ENCODE data around the gene CLCN4.

Gene CLCN4

DNA sequence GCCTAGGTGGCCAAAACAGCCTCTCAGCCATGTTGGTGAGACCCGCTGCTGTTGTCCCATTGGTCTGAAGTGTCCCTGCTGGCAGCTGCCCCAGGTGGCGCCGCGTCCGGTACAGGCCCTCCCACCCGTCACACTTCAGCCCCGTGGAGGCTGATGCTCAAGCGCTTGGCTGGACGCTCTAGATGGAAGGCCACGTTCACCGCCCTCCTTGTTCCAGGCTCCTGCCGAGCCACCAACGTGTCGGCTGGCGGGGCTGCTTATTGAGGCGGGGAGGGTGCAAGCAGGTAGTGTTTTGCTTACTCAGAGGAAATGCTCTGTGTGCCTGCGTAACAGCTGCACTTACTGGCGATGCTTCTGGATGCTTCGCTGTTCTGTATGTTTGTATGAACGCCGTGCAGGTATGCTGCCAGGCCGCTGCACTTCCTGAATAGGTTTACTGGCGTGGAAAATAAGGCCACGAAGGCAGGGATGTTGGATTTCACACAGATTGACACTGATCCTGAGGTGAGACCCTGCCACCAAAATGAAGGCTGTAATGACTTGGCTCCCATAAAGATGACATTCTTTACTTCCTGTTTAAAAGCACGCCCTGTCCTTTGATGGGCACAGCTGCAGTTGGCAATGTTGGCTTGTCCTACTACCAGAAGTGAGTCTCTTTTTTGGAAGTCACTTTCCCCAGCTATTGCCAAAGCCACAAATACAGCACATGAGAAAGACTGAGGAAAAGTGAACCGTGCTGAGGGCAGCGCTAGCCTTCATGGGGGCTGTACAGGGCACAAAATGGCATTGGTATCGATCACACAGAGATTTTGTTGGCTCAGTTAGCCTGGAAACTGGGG lies 21.0 kb upstream of the CLCN4 start:
- Histone ChIP-seq H3K36me3 (peaks cover 60% of the 10 kb centered on the region), H3K27ac (no peak overlapping the region), H3K4me3 (ENCODE audit: low read depth in 1 of 2, low read length in 1 of 2) (no peak overlapping the region), H3K9me3 (no peaks in the 10 kb centered on the region), H3K27me3 (no peaks in the 10 kb centered on the region), H3K4me1 (ENCODE audit: control insufficient read depth in 1 of 2, insufficient read depth in 1 of 2, low read depth in 1 of 2, low read length in 1 of 2) (no peaks in the 10 kb centered on the region)
- TF ChIP-seq, protein P1, sequence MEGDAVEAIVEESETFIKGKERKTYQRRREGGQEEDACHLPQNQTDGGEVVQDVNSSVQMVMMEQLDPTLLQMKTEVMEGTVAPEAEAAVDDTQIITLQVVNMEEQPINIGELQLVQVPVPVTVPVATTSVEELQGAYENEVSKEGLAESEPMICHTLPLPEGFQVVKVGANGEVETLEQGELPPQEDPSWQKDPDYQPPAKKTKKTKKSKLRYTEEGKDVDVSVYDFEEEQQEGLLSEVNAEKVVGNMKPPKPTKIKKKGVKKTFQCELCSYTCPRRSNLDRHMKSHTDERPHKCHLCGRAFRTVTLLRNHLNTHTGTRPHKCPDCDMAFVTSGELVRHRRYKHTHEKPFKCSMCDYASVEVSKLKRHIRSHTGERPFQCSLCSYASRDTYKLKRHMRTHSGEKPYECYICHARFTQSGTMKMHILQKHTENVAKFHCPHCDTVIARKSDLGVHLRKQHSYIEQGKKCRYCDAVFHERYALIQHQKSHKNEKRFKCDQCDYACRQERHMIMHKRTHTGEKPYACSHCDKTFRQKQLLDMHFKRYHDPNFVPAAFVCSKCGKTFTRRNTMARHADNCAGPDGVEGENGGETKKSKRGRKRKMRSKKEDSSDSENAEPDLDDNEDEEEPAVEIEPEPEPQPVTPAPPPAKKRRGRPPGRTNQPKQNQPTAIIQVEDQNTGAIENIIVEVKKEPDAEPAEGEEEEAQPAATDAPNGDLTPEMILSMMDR (IDR thresholded peaks at IDR 0.05): no peak

DNA sequence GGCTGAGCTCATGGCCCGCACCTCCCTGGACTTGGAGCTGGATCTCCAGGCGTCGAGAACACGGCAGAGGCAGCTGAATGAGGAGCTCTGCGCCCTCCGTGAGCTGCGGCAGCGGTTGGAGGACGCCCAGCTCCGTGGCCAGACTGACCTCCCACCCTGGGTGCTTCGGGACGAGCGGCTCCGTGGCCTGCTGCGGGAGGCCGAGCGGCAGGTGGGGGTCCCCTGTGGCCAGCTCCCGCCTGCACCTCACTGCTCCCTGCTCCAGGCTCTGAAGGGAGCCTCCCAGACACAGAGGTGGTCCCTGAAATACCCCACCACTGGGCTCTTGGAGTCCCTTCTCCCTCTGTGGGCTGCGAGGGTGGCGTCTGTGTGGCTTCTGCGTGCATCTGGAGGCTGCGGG lies 18.0 kb upstream of the CLCN4 start:
- H3K36me3 ChIP-seq: peaks cover 78% of the 10 kb centered on the region

DNA sequence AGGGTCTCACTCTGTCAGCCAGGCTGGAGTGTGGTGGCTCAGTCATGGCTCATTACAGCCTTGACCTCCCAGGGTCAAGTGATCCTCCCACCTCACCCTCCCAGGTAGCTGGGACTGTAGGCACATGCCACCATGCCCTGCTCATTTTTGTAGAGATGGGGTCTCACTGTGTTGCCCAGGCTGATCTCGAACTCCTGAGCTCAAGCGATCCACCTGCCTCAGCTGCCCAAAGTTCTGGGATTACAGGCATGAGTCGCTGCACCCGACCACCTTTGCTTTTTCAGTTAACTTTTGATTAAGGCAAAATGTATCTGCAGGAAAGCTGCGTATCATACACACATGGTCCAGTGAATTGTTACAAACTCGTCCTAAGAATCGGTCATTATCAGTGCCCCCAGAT lies 16.5 kb upstream of the CLCN4 start:
- peaks cover 65% of the 10 kb centered on the region for H3K36me3 ChIP-seq
- H3K27ac ChIP-seq: no peak overlapping the region
- TF ChIP-seq, protein P1 (IDR thresholded peaks at IDR 0.05): no peak
- no peaks in the 10 kb centered on the region for H3K4me1 ChIP-seq (ENCODE audit: control insufficient read depth in 1 of 2, insufficient read depth in 1 of 2, low read depth in 1 of 2, low read length in 1 of 2)
- H3K27me3 ChIP-seq: no peaks in the 10 kb centered on the region
- no peaks in the 10 kb centered on the region for H3K9me3 ChIP-seq
- no peak overlapping the region for H3K4me3 ChIP-seq (ENCODE audit: low read depth in 1 of 2, low read length in 1 of 2)

More for the DNA sequence above, 18.0 kb upstream of the CLCN4 start:
- TF ChIP-seq, protein P1 (IDR thresholded peaks at IDR 0.05): no peak
- no peaks in the 10 kb centered on the region for H3K4me1 ChIP-seq (ENCODE audit: control insufficient read depth in 1 of 2, insufficient read depth in 1 of 2, low read depth in 1 of 2, low read length in 1 of 2)
- H3K9me3 ChIP-seq: no peaks in the 10 kb centered on the region
- H3K27ac ChIP-seq: no peak overlapping the region
- H3K27me3 ChIP-seq: no peaks in the 10 kb centered on the region
- H3K4me3 ChIP-seq (ENCODE audit: low read depth in 1 of 2, low read length in 1 of 2): no peak overlapping the region

DNA sequence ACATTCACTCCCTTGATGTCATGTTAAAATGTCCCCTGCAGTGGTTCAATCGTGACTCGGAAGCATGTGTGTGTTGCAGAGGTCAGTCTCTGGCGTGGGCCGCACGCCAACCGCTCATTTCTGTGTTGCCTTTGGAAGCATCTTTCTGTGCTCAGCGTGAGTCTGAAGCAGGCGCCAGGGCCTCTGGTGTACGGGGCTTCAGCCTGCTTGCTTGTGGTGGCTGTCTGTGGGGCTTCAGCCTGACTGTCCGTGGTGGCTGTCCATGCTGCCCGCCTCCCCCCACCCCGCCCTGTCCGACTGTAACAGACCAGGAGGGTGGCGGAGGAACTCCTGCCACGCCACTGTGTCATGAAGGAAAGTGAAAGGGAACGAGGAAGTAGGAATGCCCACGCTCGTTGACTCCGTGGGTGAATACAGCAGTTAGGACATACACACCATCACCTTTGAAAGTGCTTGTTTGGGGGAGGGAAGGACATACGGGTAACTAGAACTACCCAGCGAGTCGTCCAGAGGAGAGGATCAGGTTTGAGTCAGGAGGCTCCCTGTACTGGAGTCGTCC lies 14.7 kb upstream of the CLCN4 start:
- no peaks in the 10 kb centered on the region for H3K9me3 ChIP-seq

DNA sequence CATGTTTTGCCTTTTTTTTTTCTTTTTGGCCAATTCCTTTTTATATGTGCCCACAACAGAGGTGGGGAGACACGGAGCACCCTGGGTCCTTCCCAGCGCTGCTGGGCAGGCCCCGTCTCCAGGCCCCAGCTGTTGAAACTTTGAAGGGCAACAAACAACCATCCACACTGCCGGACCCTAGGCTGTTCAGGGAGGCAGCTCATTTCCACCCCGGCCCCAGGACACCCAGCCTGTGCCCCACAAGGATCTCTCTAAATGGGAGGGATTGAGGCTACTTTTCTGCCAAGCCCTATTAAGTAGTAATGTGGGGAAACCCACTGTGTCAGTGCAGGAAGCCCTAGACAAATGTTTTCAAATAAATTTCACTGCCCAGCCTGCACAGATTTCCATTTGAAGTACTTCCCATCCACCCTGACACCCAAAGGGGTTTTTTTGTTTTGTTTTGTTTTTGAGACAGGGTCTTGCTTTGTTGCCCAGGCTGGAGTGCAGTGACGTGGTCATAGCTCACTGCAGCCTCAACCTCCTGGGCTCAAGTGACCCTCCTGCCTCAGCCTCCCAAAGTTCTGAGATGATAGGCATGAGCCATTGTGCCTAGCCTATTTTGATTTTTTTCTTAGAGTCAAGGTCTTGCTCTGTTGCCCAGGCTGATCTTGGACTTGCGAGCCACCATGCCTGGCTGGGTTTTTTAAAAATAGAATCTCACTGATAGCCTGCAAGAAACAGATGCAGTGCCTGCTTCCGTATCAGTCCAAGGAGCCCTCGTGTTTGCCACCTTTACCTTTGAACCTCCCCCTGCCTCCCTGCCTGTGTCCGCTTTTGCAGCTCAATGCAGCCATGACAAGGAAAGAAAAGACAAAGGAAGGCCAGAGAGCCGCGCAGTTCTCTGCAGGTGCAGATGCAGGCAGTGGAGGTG lies 13.4 kb upstream of the CLCN4 start:
- Histone ChIP-seq H3K27me3 (no peaks in the 10 kb centered on the region), H3K27ac (no peak overlapping the region)
- TF ChIP-seq, protein P1 (IDR thresholded peaks at IDR 0.05): no peak

More for the DNA sequence above, 14.7 kb upstream of the CLCN4 start:
- Histone ChIP-seq H3K27me3 (no peaks in the 10 kb centered on the region), H3K4me3 (ENCODE audit: low read depth in 1 of 2, low read length in 1 of 2) (no peak overlapping the region), H3K27ac (no peak overlapping the region), H3K36me3 (peaks cover 50% of the 10 kb centered on the region), H3K4me1 (ENCODE audit: control insufficient read depth in 1 of 2, insufficient read depth in 1 of 2, low read depth in 1 of 2, low read length in 1 of 2) (no peaks in the 10 kb centered on the region)
- TF ChIP-seq, protein P1 (IDR thresholded peaks at IDR 0.05): no peak

More for the DNA sequence above, 13.4 kb upstream of the CLCN4 start:
- Histone ChIP-seq H3K36me3 (peaks cover 44% of the 10 kb centered on the region), H3K9me3 (no peaks in the 10 kb centered on the region), H3K4me3 (ENCODE audit: low read depth in 1 of 2, low read length in 1 of 2) (no peak overlapping the region), H3K4me1 (ENCODE audit: control insufficient read depth in 1 of 2, insufficient read depth in 1 of 2, low read depth in 1 of 2, low read length in 1 of 2) (no peaks in the 10 kb centered on the region)
